DOHH2 (cell line): ENCODE measurements around the gene ZNF385B.

ENCODE experiments used
- H3F3A ChIP-seq: fragments of 200-600 bp; sonication (generic), shearing (Covaris generic); 2 replicates; pipeline ENCODE4 v1.6.0; 2016; ENCODE audit warnings: antibody characterized with exemption, mild to moderate bottlenecking; ENCODE audit not compliant: control insufficient read depth, insufficient read depth
- H3K27ac ChIP-seq: fragments of 200-600 bp; sonication (generic); 2 replicates; pipeline ENCODE4 v1.5.1; 2014; ENCODE audit warnings: low read depth, mild to moderate bottlenecking, low read length, moderate library complexity
- H3K27me3 ChIP-seq: fragments of 200-600 bp; sonication (generic); 2 replicates; pipeline ENCODE4 v1.6.1; 2014; ENCODE audit warnings: mild to moderate bottlenecking, low read length, mixed read lengths; ENCODE audit not compliant: control insufficient read depth
- H3K36me3 ChIP-seq: fragments of 200-600 bp; sonication (generic); 2 replicates; pipeline ENCODE4 v1.6.1; 2014; ENCODE audit warnings: mild to moderate bottlenecking, low read length, moderate library complexity, mixed read lengths; ENCODE audit not compliant: control insufficient read depth
- H3K4me1 ChIP-seq: fragments of 200-600 bp; sonication (generic); 2 replicates; pipeline ENCODE4 v1.6.1; 2014; ENCODE audit warnings: mild to moderate bottlenecking, low read length, mixed read lengths; ENCODE audit not compliant: control insufficient read depth
- H3K4me2 ChIP-seq: fragments of 200-600 bp; sonication (generic); 2 replicates; pipeline ENCODE4 v1.6.0; 2014; ENCODE audit warnings: mild to moderate bottlenecking, low read length, moderate library complexity
- H3K4me3 ChIP-seq: fragments of 200-600 bp; sonication (generic); 2 replicates; pipeline ENCODE4 v1.5.1; 2014; ENCODE audit warnings: mild to moderate bottlenecking, low read length, mixed read lengths
- H3K79me2 ChIP-seq: fragments of 200-600 bp; sonication (generic); 2 replicates; pipeline ENCODE4 v1.6.1; 2014; ENCODE audit warnings: mild to moderate bottlenecking, low read length, mixed read lengths; ENCODE audit not compliant: control insufficient read depth
- H3K9me2 ChIP-seq: fragments of 200-600 bp; sonication (generic); replicated peaks from 2 replicates; pipeline ENCODE4 v1.6.1; 2014; ENCODE audit warnings: mild to moderate bottlenecking, low read length, mixed read lengths; ENCODE audit not compliant: control insufficient read depth
- H3K9me3 ChIP-seq: fragments of 200-600 bp; sonication (generic); 2 replicates; pipeline ENCODE4 v1.6.1; 2014; ENCODE audit warnings: antibody characterized with exemption, low read length, mixed read lengths; ENCODE audit not compliant: control insufficient read depth, insufficient read depth
- H4K20me1 ChIP-seq: fragments of 200-600 bp; sonication (generic); 2 replicates; pipeline ENCODE4 v1.6.0; 2014; ENCODE audit warnings: low read depth, mild to moderate bottlenecking, antibody characterized with exemption, low read length, moderate library complexity; ENCODE audit not compliant: control insufficient read depth, insufficient read depth
- CTCF ChIP-seq: fragments of 200-600 bp; sonication (generic); IDR thresholded peaks from one replicate; pipeline ENCODE4 v1.5.1; 2014; ENCODE audit warnings: antibody characterized with exemption, mild to moderate bottlenecking, low read depth, low read length; ENCODE audit not compliant: poor library complexity, severe bottlenecking
- EZH2phosphoT487 ChIP-seq: fragments of 200-600 bp; sonication (generic); IDR thresholded peaks from 2 replicates; pipeline ENCODE4 v1.6.1; 2017; ENCODE audit warnings: borderline replicate concordance, mild to moderate bottlenecking, antibody characterized with exemption, low read length, moderate library complexity, mixed read lengths

Gene ZNF385B

GRCh38 chr2:179511105-179511789, 350.2 kb downstream of the ZNF385B start:
- no peaks in the 10 kb centered on the region for H3K9me3 ChIP-seq
- no peak overlapping the region for H3K4me3 ChIP-seq
- TF ChIP-seq EZH2phosphoT487 (no peak), CTCF (no peak)
- no peak overlapping the region for H3K27ac ChIP-seq
- no peaks in the 10 kb centered on the region for H4K20me1 ChIP-seq
- H3K36me3 ChIP-seq, result no peaks in the 10 kb centered on the region
- no peaks in the 10 kb centered on the region for H3F3A ChIP-seq
- no peaks in the 10 kb centered on the region for H3K27me3 ChIP-seq
- H3K79me2 ChIP-seq, result no peaks in the 10 kb centered on the region
- no peaks in the 10 kb centered on the region for H3K9me2 ChIP-seq
- H3K4me2 ChIP-seq, result no peak overlapping the region
- no peaks in the 10 kb centered on the region for H3K4me1 ChIP-seq

DNA sequence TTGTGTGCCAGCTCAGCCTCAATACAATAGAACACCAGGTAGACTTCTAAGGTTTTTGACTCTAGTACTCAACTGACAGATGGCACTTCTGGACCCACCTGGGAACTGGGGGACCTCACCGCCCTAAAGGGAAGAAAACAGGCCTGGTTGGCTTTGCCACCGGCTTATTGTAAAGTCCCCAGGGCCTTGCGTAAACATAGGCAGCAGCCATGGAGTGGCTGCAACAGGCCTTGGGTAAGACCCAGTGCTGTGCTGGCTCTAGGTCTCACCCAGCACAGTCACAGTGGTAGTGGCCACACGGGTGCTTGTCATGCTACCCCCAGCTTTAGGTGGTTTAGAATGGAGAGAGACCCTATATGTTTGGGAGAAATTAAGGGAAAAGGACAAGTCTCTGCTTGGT, 366.1 kb downstream of the ZNF385B start:
- H3K9me3 ChIP-seq, result peaks cover 5% of the 10 kb centered on the region; the same call in 1 of the 2 replicates
- no peaks in the 10 kb centered on the region for H3K4me1 ChIP-seq
- no peak overlapping the region for H3K4me2 ChIP-seq
- H3K27me3 ChIP-seq, result no peaks in the 10 kb centered on the region
- H3K27ac ChIP-seq, result no peak overlapping the region
- H3K9me2 ChIP-seq, result no peaks in the 10 kb centered on the region
- H3F3A ChIP-seq, result no peaks in the 10 kb centered on the region
- H3K4me3 ChIP-seq, result no peak overlapping the region
- H3K79me2 ChIP-seq, result no peaks in the 10 kb centered on the region
- no peaks in the 10 kb centered on the region for H4K20me1 ChIP-seq
- no peak for TF ChIP-seq EZH2phosphoT487
- no peak for TF ChIP-seq CTCF
- no peaks in the 10 kb centered on the region for H3K36me3 ChIP-seq

DNA sequence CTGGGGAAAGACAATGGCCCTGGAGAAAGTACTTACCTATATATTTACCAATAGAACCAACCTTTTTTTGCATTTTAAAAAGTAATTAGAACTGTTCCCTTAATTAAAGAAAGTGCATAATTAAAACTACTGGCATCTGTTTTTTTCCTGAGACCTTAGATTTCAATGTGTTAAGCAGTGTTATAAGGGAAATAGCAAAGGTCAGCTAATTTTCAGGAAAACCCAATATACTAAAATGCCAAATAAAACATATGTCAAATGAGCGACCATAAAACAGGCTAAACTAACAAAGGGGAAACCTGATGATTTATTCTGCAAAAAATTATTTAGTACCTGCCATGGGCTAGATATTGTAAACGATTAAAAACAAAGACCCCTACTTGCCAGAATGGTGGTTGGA, 372.8 kb downstream of the ZNF385B start:
- no peak for TF ChIP-seq CTCF
- TF ChIP-seq EZH2phosphoT487, result no peak
- no peak overlapping the region for H3K4me3 ChIP-seq

More for the DNA sequence above, 372.8 kb downstream of the ZNF385B start:
- Histone ChIP-seq H3K27me3 (no peaks in the 10 kb centered on the region), H3K9me3 (peaks cover 5% of the 10 kb centered on the region; the same call in 1 of the 2 replicates), H3K36me3 (no peaks in the 10 kb centered on the region), H3K9me2 (no peaks in the 10 kb centered on the region), H4K20me1 (no peaks in the 10 kb centered on the region), H3K27ac (no peak overlapping the region), H3K79me2 (no peaks in the 10 kb centered on the region), H3F3A (no peaks in the 10 kb centered on the region), H3K4me2 (no peak overlapping the region), H3K4me1 (no peaks in the 10 kb centered on the region)
